ENCODE results near the gene ALDH2.

GRCh38 chr12:111806304-111806703 lies 39.6 kb downstream of the ALDH2 start:
- TF ChIP-seq CTCF (IDR thresholded peaks at IDR 0.05): no peak
- no peak for TF ChIP-seq EZH2 (IDR thresholded peaks at IDR 0.05; ENCODE audit: borderline replicate concordance, insufficient read depth, low read depth, low read length, poor library complexity, severe bottlenecking)

Measured in B cell (primary cell).